Bronchial epithelial cell (primary cell): ENCODE results near the gene ASAP2. TPM values are rescaled to one million over a fixed set of nuclear protein-coding genes. Genes with fewer than 3 reads are reported as not detected.
"Not testable (repeated sequence)": the region's sequence is repeated elsewhere in the genome, so short reads cannot be mapped to it uniquely, and the experiment has no call there.

Source experiments
- DNase-seq: peaks from one replicate; pipeline ENCODE4 v3.0.0-alpha.2; 2010; ENCODE audit warnings: low read depth
- FAIRE-seq: peaks from 2 replicates; lab custom pipeline; 2011; peaks lifted over from hg19 to GRCh38; lab: Jason Lieb, UNC
- H3K27me3 ChIP-seq: 2 replicates; pipeline ENCODE4 v1.5.1; 2011; ENCODE audit warnings: low read length; ENCODE audit not compliant: control insufficient read depth, insufficient read depth
- H3K36me3 ChIP-seq: 2 replicates; pipeline ENCODE4 v1.5.1; 2011; ENCODE audit warnings: low read length; ENCODE audit not compliant: control insufficient read depth, insufficient read depth
- H3K4me3 ChIP-seq: 2 replicates; pipeline ENCODE4 v1.5.1; 2011; ENCODE audit warnings: mild to moderate bottlenecking, low read depth, low read length, control low read depth
- total RNA-seq: library from RNA; depleted of rRNA; stranded (reverse); fragments of >200 nt; gene quantifications from 2 replicates; pipeline ENCODE4 v1.2.1, GENCODE V29; 2014
- TF ChIP-seq, protein P1 (sequence below): IDR thresholded peaks from 2 replicates; pipeline ENCODE4 v1.5.1; 2011; ENCODE audit warnings: mild to moderate bottlenecking, moderate library complexity, low read length, control low read depth, inconsistent platforms; ENCODE audit not compliant: insufficient read depth, severe bottlenecking

ASAP2 gene
- total RNA-seq, 1 donor from 2014 or later, result 25.5 TPM

DNA sequence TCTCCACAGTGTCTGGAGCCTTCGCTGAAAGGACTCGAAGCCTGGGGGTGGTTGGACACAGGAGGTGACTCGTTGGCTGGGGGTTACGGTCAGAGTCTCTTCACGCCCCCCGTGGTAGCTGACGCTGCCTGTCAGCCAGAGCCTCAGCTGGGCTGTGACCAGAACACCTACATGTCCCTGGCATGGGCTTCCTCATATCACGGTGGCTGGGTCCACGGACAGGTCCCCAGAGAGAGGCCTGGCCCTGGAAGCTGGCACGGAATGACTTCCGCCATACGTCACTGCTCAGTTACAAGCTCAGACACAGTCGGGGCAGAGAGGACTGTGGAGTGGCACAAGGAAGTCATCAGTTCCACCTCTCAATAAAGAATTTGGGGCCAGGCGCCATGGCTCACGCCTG is 188.2 kb downstream of the ASAP2 start:
- H3K36me3 ChIP-seq, result peaks cover 31% of the 10 kb centered on the region
- DNase-seq (no peak), FAIRE-seq (no peak)
- no peak overlapping the region for H3K4me3 ChIP-seq
- TF ChIP-seq, protein P1, sequence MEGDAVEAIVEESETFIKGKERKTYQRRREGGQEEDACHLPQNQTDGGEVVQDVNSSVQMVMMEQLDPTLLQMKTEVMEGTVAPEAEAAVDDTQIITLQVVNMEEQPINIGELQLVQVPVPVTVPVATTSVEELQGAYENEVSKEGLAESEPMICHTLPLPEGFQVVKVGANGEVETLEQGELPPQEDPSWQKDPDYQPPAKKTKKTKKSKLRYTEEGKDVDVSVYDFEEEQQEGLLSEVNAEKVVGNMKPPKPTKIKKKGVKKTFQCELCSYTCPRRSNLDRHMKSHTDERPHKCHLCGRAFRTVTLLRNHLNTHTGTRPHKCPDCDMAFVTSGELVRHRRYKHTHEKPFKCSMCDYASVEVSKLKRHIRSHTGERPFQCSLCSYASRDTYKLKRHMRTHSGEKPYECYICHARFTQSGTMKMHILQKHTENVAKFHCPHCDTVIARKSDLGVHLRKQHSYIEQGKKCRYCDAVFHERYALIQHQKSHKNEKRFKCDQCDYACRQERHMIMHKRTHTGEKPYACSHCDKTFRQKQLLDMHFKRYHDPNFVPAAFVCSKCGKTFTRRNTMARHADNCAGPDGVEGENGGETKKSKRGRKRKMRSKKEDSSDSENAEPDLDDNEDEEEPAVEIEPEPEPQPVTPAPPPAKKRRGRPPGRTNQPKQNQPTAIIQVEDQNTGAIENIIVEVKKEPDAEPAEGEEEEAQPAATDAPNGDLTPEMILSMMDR, result no peak
- H3K27me3 ChIP-seq, result no peaks in the 10 kb centered on the region

DNA sequence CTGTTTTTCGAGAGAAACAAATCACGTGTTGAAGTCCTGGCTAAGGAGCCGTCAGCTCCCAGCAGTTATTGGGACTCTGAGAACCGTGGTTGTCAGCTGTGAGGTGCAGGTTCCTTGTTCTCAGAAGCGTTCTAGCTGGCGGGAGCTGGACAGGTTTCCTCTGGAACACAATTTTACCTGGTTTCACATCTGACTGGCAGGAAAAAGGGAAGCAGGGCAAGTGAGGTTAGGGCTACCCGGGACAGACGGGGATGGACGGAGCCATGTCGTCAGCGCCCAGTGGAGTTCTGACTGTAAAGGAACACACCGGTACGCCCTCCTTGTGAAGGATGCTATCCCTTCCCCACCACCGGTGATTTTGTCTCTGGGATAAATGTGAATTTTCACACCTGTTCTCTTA is 190.6 kb downstream of the ASAP2 start:
- peaks cover 37% of the 10 kb centered on the region for H3K36me3 ChIP-seq
- H3K27me3 ChIP-seq, result no peaks in the 10 kb centered on the region
- H3K4me3 ChIP-seq, result no peak overlapping the region
- FAIRE-seq (no peak), DNase-seq (no peak)
- TF ChIP-seq, protein P1, result no peak

DNA sequence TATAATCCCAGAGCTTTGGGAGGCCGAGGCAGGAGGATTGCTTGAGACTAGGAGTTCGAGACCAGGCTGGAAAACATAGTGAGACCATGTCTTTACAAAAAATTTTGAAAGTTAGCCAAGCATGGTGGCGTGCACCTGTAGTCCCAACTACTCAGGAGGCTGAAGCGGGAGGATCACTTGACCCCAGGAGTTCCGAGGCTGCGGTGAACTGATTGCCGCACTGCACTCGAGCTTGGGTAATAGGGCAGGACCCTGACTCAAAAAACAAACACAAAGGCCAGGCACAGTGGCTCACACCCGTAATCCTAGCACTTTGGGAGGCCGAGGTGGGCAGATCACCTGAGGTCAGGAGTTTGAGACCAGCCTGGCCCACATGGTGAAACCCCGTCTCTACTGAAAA is 191.6 kb downstream of the ASAP2 start:
- peaks cover 38% of the 10 kb centered on the region for H3K36me3 ChIP-seq
- H3K4me3 ChIP-seq, DNase-seq, H3K27me3 ChIP-seq, FAIRE-seq: not testable (repeated sequence)

DNA sequence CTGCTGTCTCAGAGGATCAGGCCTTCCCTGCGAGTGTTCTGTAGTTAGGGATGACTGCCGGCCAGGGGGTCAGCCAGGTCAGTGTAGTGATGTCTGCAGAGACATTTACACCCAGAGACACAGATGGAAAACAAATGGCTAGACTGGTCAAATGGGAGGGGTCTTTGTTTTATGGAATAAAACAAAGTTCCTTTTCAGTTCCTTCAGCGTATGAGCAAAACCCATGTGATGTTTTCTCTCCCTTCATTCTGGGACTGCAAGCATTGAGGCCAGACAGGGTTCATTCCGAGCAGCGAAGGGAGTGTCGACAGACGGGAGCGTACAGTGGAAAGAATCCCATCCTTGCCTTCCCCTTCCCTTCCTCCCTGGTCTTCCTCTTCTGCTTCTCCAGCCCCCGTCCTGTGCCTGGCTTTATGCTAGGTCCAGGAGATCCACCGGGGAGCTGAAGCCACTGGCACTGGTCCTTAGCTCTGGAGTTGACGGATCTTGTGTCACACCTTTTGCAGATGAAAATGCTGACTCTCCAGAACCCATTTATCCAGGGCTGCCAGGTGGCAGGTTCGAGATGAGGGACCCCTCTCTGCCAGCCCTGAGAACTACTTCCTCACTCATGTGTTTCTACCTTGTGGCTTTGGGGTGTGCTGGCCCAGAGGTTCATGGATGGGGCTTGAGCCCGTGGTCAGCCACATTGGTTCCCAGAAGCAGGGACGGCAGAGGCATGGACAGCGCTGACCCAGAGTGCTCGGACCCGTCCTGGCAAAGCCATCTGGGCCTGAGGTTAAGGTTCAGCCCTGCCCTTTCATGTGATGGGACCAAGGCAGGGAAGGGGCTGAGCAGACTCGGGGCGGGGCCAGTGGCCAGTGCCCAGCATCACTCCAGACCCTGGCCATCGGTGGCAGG is 192.5 kb downstream of the ASAP2 start:
- DNase-seq (no peak), FAIRE-seq (no peak)
- peaks cover 36% of the 10 kb centered on the region for H3K36me3 ChIP-seq
- TF ChIP-seq, protein P1, result no peak
- no peaks in the 10 kb centered on the region for H3K27me3 ChIP-seq
- no peak overlapping the region for H3K4me3 ChIP-seq

DNA sequence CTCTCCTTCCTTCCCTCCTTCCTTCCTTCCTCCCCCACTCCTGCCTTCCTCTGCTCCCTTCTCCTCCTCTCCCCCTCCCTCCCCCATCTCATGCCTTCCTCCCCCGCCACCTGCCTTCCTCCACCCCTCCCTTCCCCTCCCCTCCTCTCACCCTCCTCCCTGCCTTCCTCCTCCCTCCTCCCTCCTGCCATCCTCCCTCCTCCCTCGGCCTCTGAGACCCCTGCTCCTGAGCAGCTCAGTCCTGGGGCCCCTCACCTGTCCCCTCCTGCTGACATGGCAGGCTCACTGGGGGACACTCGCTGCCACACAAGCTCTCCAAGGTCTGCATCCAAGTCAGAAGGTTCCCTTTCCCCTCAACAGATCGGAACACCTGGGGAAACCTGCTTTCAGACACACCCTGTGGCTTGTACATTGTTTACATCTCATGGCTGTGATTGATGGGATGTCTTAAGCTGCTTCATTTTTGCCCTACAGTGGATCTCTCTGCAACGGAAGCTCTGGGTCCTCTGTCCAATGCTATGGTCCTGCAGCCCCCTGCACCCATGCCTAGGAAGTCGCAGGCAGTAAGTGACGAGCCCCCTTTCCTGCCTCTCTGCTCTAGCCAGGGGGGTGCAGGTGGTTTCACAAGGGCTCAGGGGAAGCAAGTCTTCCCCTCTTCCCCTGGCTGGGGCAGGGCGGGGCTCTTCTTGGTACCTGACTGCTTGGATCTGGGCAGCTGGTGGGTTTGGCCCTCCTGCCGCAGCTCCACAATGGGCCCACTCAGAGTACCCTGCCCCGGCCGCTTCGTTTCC is 193.9 kb downstream of the ASAP2 start:
- peaks cover 32% of the 10 kb centered on the region for H3K36me3 ChIP-seq
- TF ChIP-seq, protein P1, result no peak

DNA sequence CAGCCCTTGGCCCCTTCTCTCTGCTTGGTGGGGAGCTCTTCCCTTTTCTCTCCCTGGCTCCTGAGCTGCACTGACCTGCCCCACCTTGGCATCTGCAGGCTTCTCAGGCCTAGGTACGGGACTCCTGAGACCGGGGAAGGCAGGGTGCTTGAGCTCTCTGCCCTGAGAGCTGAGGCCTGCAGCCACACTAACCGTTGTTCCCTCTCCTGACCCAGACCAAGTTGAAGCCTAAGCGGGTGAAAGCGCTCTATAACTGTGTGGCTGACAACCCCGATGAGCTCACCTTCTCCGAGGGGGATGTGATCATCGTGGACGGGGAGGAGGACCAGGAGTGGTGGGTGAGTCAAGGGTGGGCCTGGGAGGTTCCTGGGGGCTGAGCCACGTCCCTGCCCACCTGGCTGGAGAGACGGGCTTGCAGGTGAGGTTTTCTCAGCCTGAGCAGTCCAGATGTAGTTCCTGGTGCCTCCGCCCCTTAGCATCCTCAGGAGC is 194.5 kb downstream of the ASAP2 start:
- FAIRE-seq, result no peak
- TF ChIP-seq, protein P1, result no peak
- DNase-seq, result no peak
- Histone ChIP-seq H3K36me3 (peaks cover 32% of the 10 kb centered on the region), H3K27me3 (no peaks in the 10 kb centered on the region), H3K4me3 (no peak overlapping the region)

More for the DNA sequence above, 193.9 kb downstream of the ASAP2 start:
- DNase-seq (no peak), FAIRE-seq (no peak)
- Histone ChIP-seq H3K27me3 (no peaks in the 10 kb centered on the region), H3K4me3 (no peak overlapping the region)
